OCI-LY7 (cell line): ENCODE data around the gene OPTC. TPM values are rescaled to one million over a fixed set of nuclear protein-coding genes. Genes with fewer than 3 reads are reported as not detected.

Experiments
- BruUV-seq: library from RNA; stranded (reverse); fragments of 400-500 nt; replicated peaks from 2 replicates; lab custom pipeline; 2021; lab: Mats Ljungman, UMichigan
- CTCF ChIA-PET: fragments of 300-600 bp; sonication (Branson Sonifier 250); formaldehyde crosslinking; loops from one replicate; lab custom pipeline; 2022; ENCODE audit warnings: antibody characterized with exemption; ENCODE audit not compliant: unreplicated experiment; lab: Charles Lee
- POLR2A ChIA-PET: fragments of 300-600 bp; sonication (Branson Sonifier 250); formaldehyde crosslinking; loops from one replicate; lab custom pipeline; 2022; ENCODE audit warnings: antibody characterized with exemption; lab: Charles Lee
- DNase-seq: peaks from one replicate; pipeline ENCODE4 v3.0.0-alpha.2; 2015; ENCODE audit warnings: low spot score
- H2AFZ ChIP-seq: fragments of 200-600 bp; sonication (generic), shearing (Covaris generic); 2 replicates; pipeline ENCODE4 v1.6.1; 2014; ENCODE audit warnings: mild to moderate bottlenecking, antibody characterized with exemption, low read length, moderate library complexity
- H3K27ac ChIP-seq: fragments of 200-600 bp; sonication (generic); 2 replicates; pipeline ENCODE4 v1.5.1; 2014; ENCODE audit warnings: mixed run types, low read depth, mild to moderate bottlenecking, moderate library complexity, low read length, inconsistent platforms; ENCODE audit not compliant: poor library complexity, severe bottlenecking
- H3K36me3 ChIP-seq: fragments of 200-600 bp; sonication (generic); 2 replicates; pipeline ENCODE4 v1.6.1; 2014; ENCODE audit warnings: mild to moderate bottlenecking, antibody characterized with exemption, low read length, moderate library complexity, mixed read lengths; ENCODE audit not compliant: insufficient read depth
- H3K4me1 ChIP-seq: fragments of 200-600 bp; sonication (generic); 2 replicates; pipeline ENCODE4 v1.5.1; 2014; ENCODE audit warnings: mild to moderate bottlenecking, low read length; ENCODE audit not compliant: insufficient read depth, poor library complexity, severe bottlenecking
- H3K4me2 ChIP-seq: fragments of 200-600 bp; sonication (generic); 2 replicates; pipeline ENCODE4 v1.6.1; 2014; ENCODE audit warnings: mild to moderate bottlenecking, low read length
- H3K4me3 ChIP-seq: fragments of 200-600 bp; sonication (generic); 2 replicates; pipeline ENCODE4 v1.5.1; 2014; ENCODE audit warnings: mild to moderate bottlenecking, low read depth, low read length; ENCODE audit not compliant: poor library complexity, severe bottlenecking
- H3K79me2 ChIP-seq: fragments of 200-600 bp; sonication (generic); 2 replicates; pipeline ENCODE4 v1.6.1; 2016; ENCODE audit warnings: low read depth, mild to moderate bottlenecking, low read length, moderate library complexity, mixed read lengths; ENCODE audit not compliant: insufficient read depth
- H3K9me2 ChIP-seq: fragments of 200-600 bp; sonication (generic); 2 replicates; pipeline ENCODE4 v1.6.1; 2016; ENCODE audit warnings: mild to moderate bottlenecking, low read length, mixed read lengths; ENCODE audit not compliant: insufficient read depth
- H3K9me3 ChIP-seq: fragments of 200-600 bp; sonication (generic); 2 replicates; pipeline ENCODE4 v1.6.1; 2014; ENCODE audit warnings: mild to moderate bottlenecking, mixed run types, low read length, mixed read lengths
- H4K20me1 ChIP-seq: fragments of 200-600 bp; sonication (generic); 2 replicates; pipeline ENCODE4 v1.6.1; 2014; ENCODE audit warnings: mild to moderate bottlenecking, antibody characterized with exemption, low read length, moderate library complexity, mixed read lengths; ENCODE audit not compliant: insufficient read depth
- CTCF ChIP-seq: fragments of 200-600 bp; sonication (generic); conservative IDR thresholded peaks from 2 replicates; pipeline ENCODE4 v1.5.1; 2014; ENCODE audit warnings: mild to moderate bottlenecking, antibody characterized with exemption, low read length, moderate library complexity, mixed read lengths
- EZH2phosphoT487 ChIP-seq: fragments of 200-600 bp; sonication (generic); IDR thresholded peaks from 2 replicates; pipeline ENCODE4 v1.6.1; 2018; ENCODE audit warnings: low read depth, borderline replicate concordance, mild to moderate bottlenecking, mixed run types, antibody characterized with exemption, low read length, moderate library complexity, mixed read lengths
- intact Hi-C: fragments of 100-400 bp; cut with micrococcal nuclease; formaldehyde crosslinking; loops from one replicate; pipeline ENCODE4 v1.10.0; 2022; ENCODE audit not compliant: unreplicated experiment
- total RNA-seq, 2 experiments: library from RNA; depleted of rRNA in 1 of 2; stranded (reverse); fragments of >200 nt in 1 of 2; shearing (Covaris generic) in 1 of 2; gene quantifications; 2 replicates each; pipeline ENCODE4 v1.2.3, GENCODE V29; 2014 to 2022

The OPTC gene
- total RNA-seq, 2 experiments from 2014 or later = not detected

- no peaks in the 10 kb centered on the region for H3K4me1 ChIP-seq
- ChIA-PET POLR2A (interaction anchor here (0.7 to 1.3 kb wide), 2 partner anchors 38 to 183 kb away, joined by 3 read pairs; no protein-coding TSS in a partner anchor), CTCF (no interaction called here)
- intact Hi-C loops = no loop called here
- no peaks in the 10 kb centered on the region for H3K9me3 ChIP-seq
- no peak overlapping the region for H3K4me3 ChIP-seq
- H2AFZ ChIP-seq = no peak overlapping the region
- no peaks in the 10 kb centered on the region for H3K9me2 ChIP-seq
- no peaks in the 10 kb centered on the region for H3K79me2 ChIP-seq
- no TSS peak for BruUV-seq
- no peak overlapping the region for H3K4me2 ChIP-seq
- no peak overlapping the region for H3K27ac ChIP-seq
- DNase-seq = no peak
- TF ChIP-seq EZH2phosphoT487 (no peak), CTCF (no peak)
- no peaks in the 10 kb centered on the region for H3K36me3 ChIP-seq
- H4K20me1 ChIP-seq = no peaks in the 10 kb centered on the region
These were observed 62.3 kb downstream of the OPTC start for GRCh38 chr1:203556047-203556851.

- intact Hi-C loops = no loop called here
- H3K4me2 ChIP-seq = no peak overlapping the region
These were observed 63.4 kb downstream of the OPTC start for GRCh38 chr1:203557390-203557789.

More at GRCh38 chr1:203557390-203557789, 63.4 kb downstream of the OPTC start:
- ChIA-PET POLR2A (no interaction called here), CTCF (no interaction called here)
- no peak overlapping the region for H2AFZ ChIP-seq
- no peaks in the 10 kb centered on the region for H3K4me1 ChIP-seq
- no TSS peak for BruUV-seq
- no peak for DNase-seq
- no peaks in the 10 kb centered on the region for H4K20me1 ChIP-seq
- H3K79me2 ChIP-seq = no peaks in the 10 kb centered on the region
- no peaks in the 10 kb centered on the region for H3K9me2 ChIP-seq
- no peak overlapping the region for H3K27ac ChIP-seq
- H3K4me3 ChIP-seq = no peak overlapping the region
- no peaks in the 10 kb centered on the region for H3K9me3 ChIP-seq
- no peaks in the 10 kb centered on the region for H3K36me3 ChIP-seq
- no peak for TF ChIP-seq CTCF
- no peak for TF ChIP-seq EZH2phosphoT487
